H1 (cell line): ENCODE data around the gene NUBP2. TPM values are rescaled to one million over a fixed set of nuclear protein-coding genes. Genes with fewer than 3 reads are reported as not detected.

ENCODE experiments used
- HDAC2 ChIP-seq, 2 experiments: fragments of 300-600 bp in 1 of 2; sonication (generic) in 1 of 2; IDR thresholded peaks; 2 replicates each; pipeline ENCODE4 v1.6.1; 2011 to 2012; ENCODE audit warnings: low read depth in 2 of 2, low read length in 2 of 2, mild to moderate bottlenecking in 2 of 2, moderate library complexity in 2 of 2, borderline replicate concordance in 1 of 2, inconsistent platforms in 1 of 2
- MAX ChIP-seq: IDR thresholded peaks from 2 replicates; pipeline ENCODE4 v1.6.1; 2012; ENCODE audit warnings: inconsistent platforms
- USF2 ChIP-seq: IDR thresholded peaks from 2 replicates; pipeline ENCODE4 v1.6.1; 2011; ENCODE audit warnings: low read length, improper control_type of control experiment
- polyA plus RNA-seq, 7 experiments: library from polyadenylated mRNA; depleted of rRNA in 3 of 7; stranded (reverse) in 5 of 7; unstranded in 2 of 7; fragments of >200 nt in 5 of 7; fragments of 200-250 nt in 2 of 7; gene quantifications; 1 replicate in 5 of 7; 2 replicates in 1 of 7; 4 replicates in 1 of 7; pipeline versions ENCODE4 v1.2.1 to v1.2.3, GENCODE V29; 2011 to 2013; ENCODE audit warnings: missing spikeins in 2 of 7, mixed read lengths in 2 of 7
- total RNA-seq: library from RNA; stranded (reverse); fragmentation: NEBNext Ultra II Directional; extraction: Animal tissue kit (Norgen Biotek cat#: 25700); gene quantifications from 2 replicates; pipeline ENCODE4 v1.2.1, GENCODE V29; 2021

Gene NUBP2
- total and polyA plus RNA-seq, 2 of the 8 experiments (the other 6 are each of a cell fraction or from before 2014, with no cell fraction given), result 70.3 to 96.9 TPM

- TF ChIP-seq USF2, result no peak
- TF ChIP-seq MAX, result no peak
- no peak for TF ChIP-seq HDAC2 (IDR thresholded peaks at IDR 0.05; ENCODE audit: borderline replicate concordance in 1 of 2, low read depth in 2 of 2, low read length in 2 of 2)
Measured at GRCh38 chr16:1734123-1734522, 48.6 kb upstream of the NUBP2 start (continued).
